ENCODE data around the gene PIAS2. TPM values are rescaled to one million over a fixed set of nuclear protein-coding genes. Genes with fewer than 3 reads are reported as not detected.
"Not testable (repeated sequence)": the region's sequence is repeated elsewhere in the genome, so short reads cannot be mapped to it uniquely, and the experiment has no call there.

PIAS2 gene
- polyA plus RNA-seq, 6 donors from 2014 or later, result 16.8 to 29.5 (median 24.4) TPM

DNA sequence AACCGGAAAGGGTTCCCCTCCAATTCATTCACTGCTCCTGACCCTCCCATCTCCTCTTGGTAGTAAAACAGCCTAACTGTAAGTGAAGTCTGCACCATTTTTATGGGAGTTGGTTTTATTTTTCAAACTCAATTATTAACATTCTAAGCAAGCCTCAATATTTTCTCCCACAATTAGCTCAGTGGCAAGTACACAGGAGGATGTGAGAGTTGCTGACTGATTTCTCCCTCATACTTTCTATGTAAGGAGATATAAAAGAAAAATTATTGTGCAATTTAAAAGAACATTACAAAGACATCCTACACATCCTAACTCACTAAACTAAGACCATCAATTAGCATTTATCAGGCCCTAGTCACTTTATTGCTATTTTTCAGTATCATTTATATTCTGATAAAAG is 73.9 kb downstream of the PIAS2 start:
- Mint-ChIP-seq H3K4me1 (peaks cover 0 to under 1% (median 0%) of the 10 kb centered on the region in 3 donors), H3K27ac (peak overlapping the region in 1 of 6 donors; percentile 12), H3K4me3 (no peak overlapping the region), H3K36me3 (peaks cover 18 to 31% of the 10 kb centered on the region in 2 donors), H3K9me3 (no peaks in the 10 kb centered on the region), H3K27me3 (no peaks in the 10 kb centered on the region)
- DNase-seq, result no peak
- no peak for ATAC-seq (ENCODE audit: low read depth in 2 of 2)

DNA sequence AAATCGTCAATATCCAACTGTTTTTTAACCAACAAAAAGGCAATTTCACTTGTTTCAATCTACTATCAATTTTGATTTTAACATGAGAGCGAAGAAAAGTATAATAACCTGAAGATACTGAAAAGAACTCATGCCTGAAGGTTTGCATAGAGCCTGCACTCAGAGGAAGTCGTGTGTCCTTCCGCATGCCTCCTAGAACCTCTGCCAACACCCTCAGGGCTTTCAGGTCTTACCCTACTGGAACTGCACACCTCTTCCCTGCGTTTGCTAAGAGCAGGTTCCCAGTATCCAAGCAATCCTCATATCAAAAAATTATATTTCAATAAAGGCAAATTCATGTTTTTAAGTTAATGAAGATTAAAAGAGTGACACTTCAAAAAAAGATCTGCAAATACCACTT is 74.7 kb downstream of the PIAS2 start:
- H3K4me1 Mint-ChIP-seq, result no peaks in the 10 kb centered on the region
- H3K27me3 Mint-ChIP-seq, result no peaks in the 10 kb centered on the region
- peaks cover 18 to 26% of the 10 kb centered on the region in 2 donors for H3K36me3 Mint-ChIP-seq
- no peak overlapping the region for H3K4me3 Mint-ChIP-seq
- H3K9me3 Mint-ChIP-seq, result no peaks in the 10 kb centered on the region
- peak overlapping the region in 1 of 6 donors; percentile 60 for H3K27ac Mint-ChIP-seq
- DNase-seq (no peak), ATAC-seq (ENCODE audit: low read depth in 2 of 2) (no peak)

DNA sequence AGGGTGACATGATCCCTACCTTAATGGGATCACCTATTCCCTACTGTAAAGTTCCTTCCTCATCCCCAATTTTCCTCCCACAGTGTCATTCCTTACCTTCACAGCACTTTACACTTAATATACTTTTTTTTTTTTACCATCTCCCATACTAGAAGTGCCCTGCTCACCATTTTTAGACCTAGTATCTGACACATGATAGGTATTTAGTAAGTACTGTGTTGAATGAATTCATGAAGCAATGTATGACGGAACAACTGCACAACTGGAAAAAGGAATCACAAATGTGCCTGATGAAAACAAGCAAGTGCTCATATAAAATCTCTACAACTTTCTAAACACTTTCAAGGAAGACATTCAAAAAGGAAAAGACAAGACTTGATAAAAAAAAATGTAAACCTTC is 83.4 kb downstream of the PIAS2 start:
- Mint-ChIP-seq H3K36me3 (peaks cover 16 to 27% of the 10 kb centered on the region in 2 donors), H3K27ac (peak overlapping the region in 1 of 6 donors; percentile 0), H3K4me1 (no peaks in the 10 kb centered on the region), H3K9me3 (no peaks in the 10 kb centered on the region), H3K4me3 (no peak overlapping the region), H3K27me3 (no peaks in the 10 kb centered on the region)
- ATAC-seq (ENCODE audit: low read depth in 2 of 2) (no peak), DNase-seq (no peak)

DNA sequence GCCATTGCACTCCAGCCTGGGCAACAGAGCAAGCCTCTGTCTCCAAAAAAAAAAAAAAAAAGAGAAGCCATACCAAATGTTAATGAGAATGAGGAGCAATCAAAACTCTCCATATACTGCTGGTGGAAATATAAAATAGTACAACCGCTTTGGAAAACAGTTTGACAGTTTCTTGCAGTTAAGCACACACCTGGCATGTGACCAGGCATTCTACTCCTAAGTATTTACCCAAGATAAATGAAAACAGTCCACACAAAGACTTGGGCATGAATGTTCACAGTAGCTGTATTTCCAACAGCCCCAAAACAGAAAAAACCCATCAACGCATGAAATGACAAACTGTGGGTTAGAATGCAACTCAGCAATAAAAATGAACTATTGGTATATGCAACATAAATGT is 84.5 kb downstream of the PIAS2 start:
- Mint-ChIP-seq H3K4me3 (no peak overlapping the region), H3K27ac (no peak overlapping the region)

DNA sequence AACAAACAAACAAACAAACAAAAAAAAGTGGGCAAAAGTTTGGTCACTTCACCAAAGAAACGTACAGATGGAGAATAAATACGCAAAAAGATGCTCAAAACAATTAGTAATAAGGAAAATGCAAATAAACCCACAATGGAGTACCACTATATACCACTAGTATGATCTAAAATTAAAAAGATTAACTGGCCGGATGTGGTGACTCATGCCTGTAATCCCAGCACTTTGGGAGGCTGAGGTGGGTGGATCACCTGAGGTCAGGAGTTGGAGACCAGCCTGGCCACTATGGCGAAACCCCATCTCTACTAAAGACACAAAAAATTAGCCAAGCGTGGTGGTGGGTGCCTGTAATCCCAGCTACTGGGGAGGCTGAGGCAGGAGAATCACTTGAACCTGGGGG is 84.9 kb downstream of the PIAS2 start:
- not testable (repeated sequence) for H3K9me3 Mint-ChIP-seq; H3K4me3 Mint-ChIP-seq; H3K4me1 Mint-ChIP-seq; H3K27me3 Mint-ChIP-seq; ATAC-seq (ENCODE audit: low read depth in 2 of 2); H3K27ac Mint-ChIP-seq; DNase-seq
- peaks cover 22 to 31% of the 10 kb centered on the region in 2 donors for H3K36me3 Mint-ChIP-seq

More for the DNA sequence above, 84.5 kb downstream of the PIAS2 start:
- no peak for ATAC-seq (ENCODE audit: low read depth in 2 of 2)
- Mint-ChIP-seq H3K4me1 (no peaks in the 10 kb centered on the region), H3K27me3 (no peaks in the 10 kb centered on the region), H3K9me3 (no peaks in the 10 kb centered on the region), H3K36me3 (peaks cover 18 to 27% of the 10 kb centered on the region in 2 donors)
- DNase-seq, result no peak

DNA sequence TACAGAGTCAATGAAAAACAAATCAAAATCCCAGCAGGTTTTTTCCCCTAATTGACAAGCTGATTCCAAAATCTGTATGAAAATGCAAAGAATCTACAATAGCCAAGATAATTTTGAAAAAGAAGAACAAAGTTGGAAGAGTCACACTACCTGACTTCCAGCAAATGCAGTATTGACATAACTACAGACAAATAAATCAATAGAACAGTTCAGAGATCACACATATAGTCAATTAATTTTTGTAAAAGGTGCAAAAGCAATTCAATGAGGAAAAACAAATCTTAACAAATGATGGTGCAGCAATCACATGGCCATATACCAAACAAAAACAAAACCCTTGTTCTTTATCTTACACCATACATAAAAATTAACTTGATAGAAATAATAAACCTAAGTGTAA is 85.9 kb downstream of the PIAS2 start:
- ATAC-seq (ENCODE audit: low read depth in 2 of 2), result no peak
- Mint-ChIP-seq H3K27ac (no peak overlapping the region), H3K27me3 (no peaks in the 10 kb centered on the region)

DNA sequence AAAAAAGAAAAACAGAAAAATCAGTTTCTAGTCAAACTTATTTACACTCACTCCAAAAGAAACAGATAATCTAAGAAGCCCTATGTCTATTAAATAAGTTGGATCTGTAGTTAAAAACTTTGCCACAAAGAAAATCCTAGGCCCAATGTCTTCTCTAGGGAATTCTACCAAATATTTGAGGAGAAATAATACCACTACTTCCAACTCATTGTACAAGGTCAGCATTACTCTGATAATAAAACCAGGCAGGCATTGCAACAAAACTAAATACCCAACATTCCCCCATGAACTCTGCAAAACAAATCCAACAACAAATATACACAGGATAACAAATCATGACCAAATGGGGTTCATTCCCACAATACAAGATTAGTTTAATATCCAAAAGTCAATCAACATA is 86.7 kb downstream of the PIAS2 start:
- Mint-ChIP-seq H3K9me3 (no peaks in the 10 kb centered on the region), H3K36me3 (peaks cover 31 to 41% of the 10 kb centered on the region in 2 donors), H3K27me3 (no peaks in the 10 kb centered on the region), H3K4me1 (no peaks in the 10 kb centered on the region), H3K4me3 (no peak overlapping the region), H3K27ac (no peak overlapping the region)
- DNase-seq, result no peak
- no peak for ATAC-seq (ENCODE audit: low read depth in 2 of 2)

More for the DNA sequence above, 85.9 kb downstream of the PIAS2 start:
- no peaks in the 10 kb centered on the region for H3K4me1 Mint-ChIP-seq
- DNase-seq, result no peak
- H3K4me3 Mint-ChIP-seq, result no peak overlapping the region
- no peaks in the 10 kb centered on the region for H3K9me3 Mint-ChIP-seq
- H3K36me3 Mint-ChIP-seq, result peaks cover 25 to 41% of the 10 kb centered on the region in 2 donors

DNA sequence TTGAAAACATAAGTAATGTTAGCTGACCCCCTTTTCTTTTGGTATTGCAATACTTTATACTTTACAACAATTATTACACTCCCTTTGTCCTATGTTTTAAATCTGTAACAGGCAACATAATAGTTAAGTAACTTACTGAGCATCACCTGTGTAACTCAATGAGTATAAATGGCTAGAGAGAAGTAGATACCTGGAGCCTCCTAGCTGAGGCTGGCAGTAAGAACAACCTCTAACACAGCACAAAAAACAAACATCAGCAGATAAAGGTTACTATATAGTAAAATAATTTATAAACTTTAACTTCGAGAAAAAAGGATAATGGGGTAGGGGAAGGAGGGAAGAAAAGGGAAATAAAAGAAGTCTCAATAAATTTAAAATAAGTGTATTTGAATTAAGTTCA is 87.4 kb downstream of the PIAS2 start:
- no peak overlapping the region for H3K27ac Mint-ChIP-seq
- H3K4me1 Mint-ChIP-seq, result no peaks in the 10 kb centered on the region
- no peak overlapping the region for H3K4me3 Mint-ChIP-seq
- H3K27me3 Mint-ChIP-seq, result no peaks in the 10 kb centered on the region
- ATAC-seq (ENCODE audit: low read depth in 2 of 2), result no peak
- no peaks in the 10 kb centered on the region for H3K9me3 Mint-ChIP-seq
- H3K36me3 Mint-ChIP-seq, result peaks cover 31 to 48% of the 10 kb centered on the region in 2 donors
- DNase-seq, result no peak

DNA sequence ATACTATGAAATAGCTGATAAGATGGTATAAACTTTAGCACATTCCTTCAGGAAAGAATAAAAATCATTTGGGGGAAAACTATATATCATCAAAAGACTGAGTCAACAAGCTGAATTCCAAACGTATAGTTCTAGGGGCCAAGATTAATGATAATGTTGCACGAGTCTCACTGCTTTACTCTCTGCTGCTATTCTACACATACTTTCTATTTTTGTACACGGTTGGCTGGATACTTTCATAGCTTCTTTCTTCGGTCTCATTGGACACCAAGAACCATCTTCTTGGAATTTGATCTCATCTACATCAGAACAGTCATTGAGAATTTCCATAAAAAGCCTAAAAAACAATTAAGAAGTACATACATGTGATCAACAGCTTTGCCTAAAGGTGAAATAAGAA is 87.8 kb downstream of the PIAS2 start:
- DNase-seq (no peak), ATAC-seq (ENCODE audit: low read depth in 2 of 2) (no peak)
- H3K4me3 Mint-ChIP-seq, result no peak overlapping the region
- H3K36me3 Mint-ChIP-seq, result peaks cover 31 to 49% of the 10 kb centered on the region in 2 donors
- no peaks in the 10 kb centered on the region for H3K9me3 Mint-ChIP-seq
- H3K4me1 Mint-ChIP-seq, result no peaks in the 10 kb centered on the region
- no peak overlapping the region for H3K27ac Mint-ChIP-seq
- H3K27me3 Mint-ChIP-seq, result no peaks in the 10 kb centered on the region

DNA sequence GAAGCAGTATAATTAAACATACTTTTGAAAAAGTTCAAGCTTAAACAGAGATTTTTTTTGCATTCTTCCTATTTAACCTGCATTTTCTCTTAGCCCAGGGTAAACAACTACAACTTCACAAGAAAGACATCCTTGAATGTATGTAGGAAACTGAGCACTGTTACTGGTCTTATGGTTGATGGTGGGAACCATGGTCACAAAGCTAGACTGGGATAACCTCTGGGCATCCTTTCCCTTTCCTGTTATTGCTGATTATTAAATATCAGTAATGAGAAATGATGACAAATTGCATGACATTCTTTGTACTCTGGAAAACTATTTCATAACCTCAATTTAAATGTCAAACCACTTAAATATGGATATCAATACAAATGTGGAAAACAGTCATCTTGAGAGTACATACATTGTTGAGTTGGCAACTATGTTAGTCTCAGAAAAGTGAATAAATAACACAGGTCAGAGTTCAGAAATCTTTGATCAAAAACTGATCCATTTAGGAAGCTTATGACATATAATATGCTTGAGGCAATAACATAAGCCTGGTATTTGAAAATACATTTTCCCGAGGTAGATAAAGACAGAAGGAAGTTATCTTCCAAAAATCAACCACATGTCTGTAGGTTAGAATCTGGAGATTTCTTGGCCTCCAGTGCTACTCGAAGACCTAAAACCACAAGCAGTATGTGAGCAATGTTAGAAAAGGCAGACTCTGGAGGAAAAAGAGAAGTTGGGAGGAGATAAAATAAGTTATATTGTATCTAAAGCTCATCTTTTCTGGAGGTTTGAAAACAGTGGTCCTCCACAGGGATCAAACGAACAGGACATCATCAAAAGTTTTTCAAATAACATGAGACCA is 95.2 kb downstream of the PIAS2 start:
- Mint-ChIP-seq H3K27ac (peak overlapping the region in 1 of 6 donors; percentile 33), H3K27me3 (no peaks in the 10 kb centered on the region)

DNA sequence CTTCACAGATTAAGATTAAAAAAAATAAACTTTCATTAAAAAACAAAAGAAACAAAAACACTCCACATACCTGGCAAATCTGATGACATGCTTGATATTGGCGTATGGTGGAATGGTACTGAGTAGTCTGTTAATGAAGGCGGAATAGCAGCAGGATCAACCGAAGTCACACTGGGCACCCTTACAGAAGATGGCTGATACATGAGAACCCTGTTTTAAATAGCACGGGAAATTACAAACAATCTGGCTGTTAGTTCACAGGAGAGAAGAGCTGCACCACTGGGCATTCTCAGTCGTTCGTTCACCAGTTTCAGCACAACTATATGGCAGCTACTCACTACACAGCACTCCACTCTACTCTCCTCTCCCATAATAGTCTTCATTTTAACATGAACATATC is 96.4 kb downstream of the PIAS2 start:
- no peak for ATAC-seq (ENCODE audit: low read depth in 2 of 2)
- Mint-ChIP-seq H3K4me1 (no peaks in the 10 kb centered on the region), H3K27ac (no peak overlapping the region), H3K27me3 (no peaks in the 10 kb centered on the region), H3K9me3 (no peaks in the 10 kb centered on the region), H3K4me3 (no peak overlapping the region), H3K36me3 (peaks cover 6 to 31% of the 10 kb centered on the region in 2 donors)
- no peak for DNase-seq

More for the DNA sequence above, 95.2 kb downstream of the PIAS2 start:
- ATAC-seq (ENCODE audit: low read depth in 2 of 2), result no peak
- H3K9me3 Mint-ChIP-seq, result no peaks in the 10 kb centered on the region
- H3K4me1 Mint-ChIP-seq, result no peaks in the 10 kb centered on the region
- no peak for DNase-seq
- H3K36me3 Mint-ChIP-seq, result peaks cover 13 to 41% of the 10 kb centered on the region in 2 donors
- no peak overlapping the region for H3K4me3 Mint-ChIP-seq

DNA sequence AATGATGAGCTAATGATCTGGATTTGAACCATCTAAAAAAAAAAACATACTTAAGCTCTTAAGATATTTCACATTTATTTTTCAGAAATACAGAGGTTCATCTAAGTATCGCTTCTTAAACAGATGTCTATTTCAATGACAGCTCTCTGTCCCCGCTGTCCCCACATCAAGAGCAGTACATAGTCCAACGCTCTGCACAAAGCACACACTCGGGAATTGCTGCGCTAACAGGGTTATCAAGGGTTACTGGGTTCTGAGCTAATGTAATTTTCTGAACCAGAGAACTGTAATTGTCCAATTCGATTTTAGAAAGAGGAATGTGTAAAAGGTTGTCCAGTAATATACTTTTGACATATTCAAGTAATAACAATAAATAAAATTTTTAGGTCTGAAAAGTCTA is 101.6 kb downstream of the PIAS2 start:
- no peaks in the 10 kb centered on the region for H3K9me3 Mint-ChIP-seq
- no peak overlapping the region for H3K27ac Mint-ChIP-seq
- H3K36me3 Mint-ChIP-seq, result peaks cover 0 to 12% of the 10 kb centered on the region in 2 donors
- H3K27me3 Mint-ChIP-seq, result no peaks in the 10 kb centered on the region
- DNase-seq (no peak), ATAC-seq (ENCODE audit: low read depth in 2 of 2) (no peak)
- H3K4me3 Mint-ChIP-seq, result no peak overlapping the region
- H3K4me1 Mint-ChIP-seq, result peaks cover 0 to 5% (median 0%) of the 10 kb centered on the region in 3 donors

DNA sequence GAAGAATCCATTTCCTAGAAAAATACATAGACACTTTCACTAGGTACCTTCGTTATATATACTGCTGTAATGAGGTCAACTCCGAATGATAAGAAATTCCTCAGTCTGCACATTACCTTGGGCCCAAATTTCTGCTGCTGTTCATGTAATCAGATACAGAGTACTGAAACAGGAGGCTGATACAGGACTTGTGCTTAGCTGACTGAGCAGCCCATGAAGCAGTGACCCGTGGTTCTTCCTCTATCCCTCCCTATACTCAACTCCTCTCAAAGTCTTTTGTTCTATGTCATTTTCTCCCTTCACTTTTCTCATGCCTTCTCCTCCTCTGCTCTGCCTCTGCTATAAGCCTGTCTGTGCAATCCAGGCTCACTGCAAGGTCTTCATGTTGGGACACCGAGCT is 102.9 kb downstream of the PIAS2 start:
- ATAC-seq (ENCODE audit: low read depth in 2 of 2), result no peak
- Mint-ChIP-seq H3K36me3 (peaks cover 0 to 8% of the 10 kb centered on the region in 2 donors), H3K27me3 (no peaks in the 10 kb centered on the region), H3K4me3 (no peak overlapping the region), H3K9me3 (no peaks in the 10 kb centered on the region), H3K27ac (peak overlapping the region in 2 of 6 donors; percentile 26 to 41), H3K4me1 (peaks cover 0 to 5% (median 0%) of the 10 kb centered on the region in 3 donors)
- no peak for DNase-seq

DNA sequence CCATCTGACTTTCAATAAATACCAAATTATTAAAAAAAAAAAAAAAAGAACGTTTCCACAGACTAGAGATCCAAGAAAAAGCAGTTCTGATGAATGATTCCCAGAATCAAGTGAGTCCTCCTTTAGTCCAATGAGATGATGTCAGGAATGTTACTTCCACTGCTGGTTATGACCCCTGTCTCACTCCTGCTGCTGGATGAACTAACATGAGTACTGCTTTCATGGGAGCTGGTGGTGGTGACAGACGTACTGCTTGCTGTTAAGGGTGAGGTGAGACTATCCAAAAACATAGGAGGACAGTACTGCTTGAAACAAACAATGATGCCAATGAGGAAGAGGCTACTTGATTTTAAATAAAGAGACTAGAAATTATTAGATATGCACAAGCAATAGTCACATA is 105.0 kb downstream of the PIAS2 start:
- Mint-ChIP-seq H3K4me1 (peaks cover 0 to 5% (median 0%) of the 10 kb centered on the region in 3 donors), H3K27ac (peak overlapping the region in 1 of 6 donors; percentile 64), H3K4me3 (peak overlapping the region in 1 of 8 donors; percentile 17), H3K36me3 (peaks cover 0 to 5% of the 10 kb centered on the region in 2 donors), H3K9me3 (no peaks in the 10 kb centered on the region), H3K27me3 (no peaks in the 10 kb centered on the region)
- ATAC-seq (ENCODE audit: low read depth in 2 of 2) (no peak), DNase-seq (no peak)
